Measurements from ENCODE around the gene B3GNT9. TPM values are rescaled to one million over a fixed set of nuclear protein-coding genes. Genes with fewer than 3 reads are reported as not detected.

The B3GNT9 gene
- polyA plus RNA-seq, 1 experiment, result 18.6 TPM

GRCh38 chr16:67187175-67187890 lies 36.5 kb upstream of the B3GNT9 start:
- Histone ChIP-seq H3K4me3 (ENCODE audit: low read depth, low read length) (no peak overlapping the region), H3K27ac (ENCODE audit: low read depth, low read length) (no peak overlapping the region), H3K9me3 (ENCODE audit: control insufficient read depth, insufficient read depth, low read length) (no peaks in the 10 kb centered on the region; the same call in 1 of the 2 replicates), H3K27me3 (ENCODE audit: control insufficient read depth, insufficient read depth, low read length) (no peaks in the 10 kb centered on the region)
- no peak for DNase-seq (ENCODE audit: low read depth, low spot score)
- ChIA-PET CTCF (interaction anchor here (0.6 kb wide), 1 partner anchor 233 kb away, joined by 4 read pairs; no protein-coding TSS in a partner anchor), POLR2A (interaction anchor here (0.6 kb wide), 1 partner anchor 167 kb away, joined by 3 read pairs; no protein-coding TSS in a partner anchor)
- TF ChIP-seq, protein P1, sequence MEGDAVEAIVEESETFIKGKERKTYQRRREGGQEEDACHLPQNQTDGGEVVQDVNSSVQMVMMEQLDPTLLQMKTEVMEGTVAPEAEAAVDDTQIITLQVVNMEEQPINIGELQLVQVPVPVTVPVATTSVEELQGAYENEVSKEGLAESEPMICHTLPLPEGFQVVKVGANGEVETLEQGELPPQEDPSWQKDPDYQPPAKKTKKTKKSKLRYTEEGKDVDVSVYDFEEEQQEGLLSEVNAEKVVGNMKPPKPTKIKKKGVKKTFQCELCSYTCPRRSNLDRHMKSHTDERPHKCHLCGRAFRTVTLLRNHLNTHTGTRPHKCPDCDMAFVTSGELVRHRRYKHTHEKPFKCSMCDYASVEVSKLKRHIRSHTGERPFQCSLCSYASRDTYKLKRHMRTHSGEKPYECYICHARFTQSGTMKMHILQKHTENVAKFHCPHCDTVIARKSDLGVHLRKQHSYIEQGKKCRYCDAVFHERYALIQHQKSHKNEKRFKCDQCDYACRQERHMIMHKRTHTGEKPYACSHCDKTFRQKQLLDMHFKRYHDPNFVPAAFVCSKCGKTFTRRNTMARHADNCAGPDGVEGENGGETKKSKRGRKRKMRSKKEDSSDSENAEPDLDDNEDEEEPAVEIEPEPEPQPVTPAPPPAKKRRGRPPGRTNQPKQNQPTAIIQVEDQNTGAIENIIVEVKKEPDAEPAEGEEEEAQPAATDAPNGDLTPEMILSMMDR (IDR thresholded peaks at IDR 0.05; ENCODE audit: low read depth, low read length), result no peak

DNA sequence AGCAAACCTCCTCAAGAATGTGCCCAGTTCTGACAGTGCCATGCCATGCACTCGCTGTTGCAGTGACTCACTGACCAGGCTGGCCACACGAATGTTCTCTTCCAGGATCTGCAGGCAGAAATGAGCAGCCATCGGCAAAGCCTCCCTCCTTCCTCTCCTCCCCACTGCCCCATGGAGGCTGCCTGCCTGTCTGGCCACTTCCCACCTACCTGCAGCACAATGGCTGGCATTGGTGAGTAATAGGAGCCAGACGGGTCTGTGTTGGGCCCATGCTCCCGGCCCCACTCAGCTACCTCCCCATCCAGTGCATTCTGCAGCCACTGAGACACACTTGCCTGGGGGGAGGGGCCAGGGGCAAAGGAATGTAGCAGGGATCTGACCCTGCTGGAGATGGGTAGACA lies 35.8 kb upstream of the B3GNT9 start:
- Histone ChIP-seq H3K27ac (ENCODE audit: low read depth, low read length) (no peak overlapping the region), H3K4me3 (ENCODE audit: low read depth, low read length) (no peak overlapping the region), H3K27me3 (ENCODE audit: control insufficient read depth, insufficient read depth, low read length) (no peaks in the 10 kb centered on the region), H3K9me3 (ENCODE audit: control insufficient read depth, insufficient read depth, low read length) (no peaks in the 10 kb centered on the region; the same call in 1 of the 2 replicates)
- POLR2A ChIA-PET, result interaction anchor here (0.6 to 0.7 kb wide), 2 partner anchors 11 to 167 kb away, joined by 3 to 4 read pairs; no protein-coding TSS in a partner anchor
- TF ChIP-seq, protein P1 (IDR thresholded peaks at IDR 0.05; ENCODE audit: low read depth, low read length), result no peak
- DNase-seq (ENCODE audit: low read depth, low spot score), result no peak
- CTCF ChIA-PET, result no interaction called here

DNA sequence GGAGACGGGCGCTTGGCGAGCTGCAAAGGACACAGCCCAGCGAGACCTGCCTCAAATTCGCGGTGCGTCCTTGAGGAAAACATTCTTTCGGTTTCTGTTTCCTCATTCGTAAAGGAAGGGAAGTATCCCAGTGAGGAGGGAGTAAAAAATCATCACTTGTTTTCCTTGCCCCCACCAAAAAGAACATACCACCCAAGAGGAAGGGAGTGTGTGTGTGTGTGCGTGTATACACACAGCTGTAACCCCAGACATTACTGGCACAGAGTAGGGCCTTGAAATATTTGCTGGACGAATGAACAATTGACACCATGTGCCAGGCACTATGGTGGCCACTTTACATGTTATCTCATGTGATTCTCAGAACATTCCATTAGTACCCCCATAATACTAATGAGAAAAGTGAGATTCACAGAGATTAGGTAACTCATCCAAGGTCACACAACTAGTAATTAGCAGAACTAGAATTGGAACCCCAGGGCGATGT lies 34.9 kb upstream of the B3GNT9 start:
- Histone ChIP-seq H3K9me3 (ENCODE audit: control insufficient read depth, insufficient read depth, low read length) (no peaks in the 10 kb centered on the region; the same call in 1 of the 2 replicates), H3K27me3 (ENCODE audit: control insufficient read depth, insufficient read depth, low read length) (no peaks in the 10 kb centered on the region), H3K27ac (ENCODE audit: low read depth, low read length) (no peak overlapping the region), H3K4me3 (ENCODE audit: low read depth, low read length) (0 out of 2 replicates have a peak overlapping the region, but pooled peaks have one; percentile 18)
- CTCF ChIA-PET, result interaction anchor here (0.7 to 1.9 kb wide), 14 partner anchors 10 to 232 kb away, joined by 3 to 18 read pairs (median 6); no protein-coding TSS in a partner anchor
- POLR2A ChIA-PET, result interaction anchor here (0.5 to 1.2 kb wide), 8 partner anchors 13 to 78 kb away, joined by 3 to 5 read pairs (median 3); partner anchors contain the start of genes B3GNT9, NOL3 and SLC9A5
- TF ChIP-seq, protein P1 (IDR thresholded peaks at IDR 0.05; ENCODE audit: low read depth, low read length), result no peak
- no peak for DNase-seq (ENCODE audit: low read depth, low spot score)

GRCh38 chr16:67184995-67185650 lies 34.3 kb upstream of the B3GNT9 start:
- no peak overlapping the region for H3K4me3 ChIP-seq (ENCODE audit: low read depth, low read length)
- peak; percentile 79 for DNase-seq (ENCODE audit: low read depth, low spot score)
- TF ChIP-seq, protein P1 (IDR thresholded peaks at IDR 0.05; ENCODE audit: low read depth, low read length), result peak; percentile 88
- no peaks in the 10 kb centered on the region; the same call in 1 of the 2 replicates for H3K9me3 ChIP-seq (ENCODE audit: control insufficient read depth, insufficient read depth, low read length)
- ChIA-PET CTCF (interaction anchor here (0.6 to 1.9 kb wide), 21 partner anchors 9 to 938 kb away, joined by 3 to 18 read pairs (median 4); no protein-coding TSS in a partner anchor), POLR2A (interaction anchor here (0.5 to 1.2 kb wide), 9 partner anchors 12 to 79 kb away, joined by 3 to 5 read pairs (median 3); partner anchors contain the start of genes B3GNT9, NOL3, SLC9A5 and TMEM208)
- no peak overlapping the region for H3K27ac ChIP-seq (ENCODE audit: low read depth, low read length)
- H3K27me3 ChIP-seq (ENCODE audit: control insufficient read depth, insufficient read depth, low read length), result no peaks in the 10 kb centered on the region
